ENCODE results near the gene ZNF576. TPM values are rescaled to one million over a fixed set of nuclear protein-coding genes. Genes with fewer than 3 reads are reported as not detected.

Gene ZNF576
- total and polyA plus RNA-seq, 2 of the 4 experiments (the other 2 are of a cell fraction), result 13.8 to 19.5 TPM

GRCh38 chr19:43581467-43581866 lies 14.9 kb upstream of the ZNF576 start:
- Histone ChIP-seq H2BK120ac (ENCODE audit: low read depth, low read length) (no peak overlapping the region), H3K4me2 (ENCODE audit: low read depth, low read length) (no peak overlapping the region), H3K18ac (ENCODE audit: low read depth, low read length) (no peak overlapping the region), H3K14ac (replicated peaks; ENCODE audit: low read depth, low read length) (no peak overlapping the region), H3K4ac (ENCODE audit: low read depth, low read length) (no peak overlapping the region), H3K79me1 (ENCODE audit: low read depth in 1 of 2, low read length in 2 of 2) (peaks cover 0 to 14% of the 10 kb centered on the region in 2 experiments; a peak in 3 of 4 replicates), H2AK9ac (replicated peaks; ENCODE audit: low read depth, low read length, poor library complexity) (no peak overlapping the region), H4K5ac (ENCODE audit: low read depth, low read length) (no peak overlapping the region), H3K9me1 (ENCODE audit: insufficient read depth, low read length) (peaks cover 8% of the 10 kb centered on the region), H3K36me3 (ENCODE audit: control insufficient read depth, insufficient read depth, low read length) (peaks cover 4% of the 10 kb centered on the region; the same call in 1 of the 2 replicates), H3K9ac (ENCODE audit: low read depth, low read length) (no peak overlapping the region), H2BK5ac (ENCODE audit: low read depth, low read length, poor library complexity, severe bottlenecking) (no peak overlapping the region), H3K4me3 (ENCODE audit: insufficient read depth, low read depth, low read length) (no peak overlapping the region), H4K20me1 (ENCODE audit: insufficient read depth, low read length) (no peaks in the 10 kb centered on the region; the same call in 1 of the 2 replicates), H3K27me3 (ENCODE audit: control insufficient read depth, insufficient read depth, low read length) (no peaks in the 10 kb centered on the region), H3K9me3 (ENCODE audit: control insufficient read depth, insufficient read depth, low read length) (no peaks in the 10 kb centered on the region), H4K8ac (ENCODE audit: low read depth in 2 of 2, low read length in 2 of 2) (no peak overlapping the region), H3K4me1 (ENCODE audit: control insufficient read depth, insufficient read depth, low read length) (no peaks in the 10 kb centered on the region), H3K56ac (ENCODE audit: extremely low read depth, insufficient read depth, low read length) (no peak overlapping the region), H2BK15ac (ENCODE audit: low read depth, low read length) (no peak overlapping the region), H2BK20ac (ENCODE audit: low read depth, low read length) (no peak overlapping the region), H3K27ac (ENCODE audit: insufficient read depth, low read length) (no peak overlapping the region), H4K91ac (ENCODE audit: insufficient read depth, low read depth, low read length) (no peak overlapping the region), H2AK5ac (ENCODE audit: low read depth, low read length) (no peak overlapping the region), H3K23ac (ENCODE audit: low read depth, low read length) (no peak overlapping the region), H2AFZ (replicated peaks; ENCODE audit: low read length, poor library complexity) (no peak overlapping the region)
- no peak for TF ChIP-seq MXI1 (IDR thresholded peaks at IDR 0.05; ENCODE audit: borderline replicate concordance, low read depth, low read length)
- no peak for TF ChIP-seq RAD21 (IDR thresholded peaks at IDR 0.05; ENCODE audit: low read length)
- no peak for TF ChIP-seq BHLHE40 (IDR thresholded peaks at IDR 0.05; ENCODE audit: low read depth, low read length)
- TF ChIP-seq CTCF (conservative IDR thresholded peaks at IDR 0.05; ENCODE audit: low read depth, low read length), result no peak
- TF ChIP-seq ELK1 (IDR thresholded peaks at IDR 0.05; ENCODE audit: borderline replicate concordance, low read depth, low read length), result no peak
- TF ChIP-seq USF2 (IDR thresholded peaks at IDR 0.05; ENCODE audit: low read depth, low read length), result no peak
- no peak for TF ChIP-seq NFE2L2 (IDR thresholded peaks at IDR 0.05; ENCODE audit: low read depth, low read length)
- no peak for TF ChIP-seq POLR2A (IDR thresholded peaks at IDR 0.05; ENCODE audit: low read depth, low read length)
- no peak for TF ChIP-seq MAZ (IDR thresholded peaks at IDR 0.05; ENCODE audit: borderline replicate concordance, low read depth, low read length)
- no peak for TF ChIP-seq CEBPB (IDR thresholded peaks at IDR 0.05; ENCODE audit: low read depth, low read length)
- no peak for TF ChIP-seq CHD1 (IDR thresholded peaks at IDR 0.05; ENCODE audit: low read depth, low read length)
- no peak for TF ChIP-seq RCOR1 (IDR thresholded peaks at IDR 0.05; ENCODE audit: insufficient replicate concordance, low read length)
- TF ChIP-seq RFX5 (IDR thresholded peaks at IDR 0.05; ENCODE audit: low read depth, low read length), result no peak
- no peak for TF ChIP-seq FOS (IDR thresholded peaks at IDR 0.05; ENCODE audit: low read depth, low read length)
- ChIA-PET POLR2A (ENCODE audit: unreplicated experiment) (no interaction called here), CTCF (interaction anchor here (1.0 kb wide), 1 partner anchor 13 kb away, joined by 3 read pairs; no protein-coding TSS in a partner anchor)
- intact Hi-C loops (cut with micrococcal nuclease), result no loop called here
- 100% methylated on average over 1 of the region's 7 CpGs; no CpG with 5 or more reads in 1 of the 2 experiments for WGBS, 2 experiments (ENCODE audit: extremely low coverage in 2 of 2, insufficient read length in 1 of 2)
- ATAC-seq (ENCODE audit: low read depth), result no peak
- DNase-seq, result no peak
- dilution Hi-C loops (cut with HindIII; ENCODE audit: low sequenced_read_pairs, unreplicated experiment), result no loop called here
- in situ Hi-C loops (cut with MboI; ENCODE audit: low sequenced_read_pairs), result no loop called here
- BruUV-seq (replicated peaks), result no TSS peak

Measured in IMR-90 (cell line).